ENCODE results near the gene TRABD2B. TPM values are rescaled to one million over a fixed set of nuclear protein-coding genes. Genes with fewer than 3 reads are reported as not detected.

The TRABD2B gene
- total RNA-seq, 1 experiment from 2014 or later, result 0.05 TPM

GRCh38 chr1:47776667-47777131 is 220.5 kb downstream of the TRABD2B start:
- ChIA-PET POLR2A (no interaction called here), CTCF (no interaction called here), RAD21 (ENCODE audit: low non-redundant PET in 1 of 2, low total read pairs in 2 of 2, uncharacterized antibody in 2 of 2, unreplicated experiment in 2 of 2) (no interaction called here)
- H4K20me1 ChIP-seq (ENCODE audit: insufficient read depth), result no peaks in the 10 kb centered on the region
- TF ChIP-seq CBX3 (IDR thresholded peaks at IDR 0.05; ENCODE audit: low read depth) (no peak), ZBTB33 (IDR thresholded peaks at IDR 0.05; ENCODE audit: extremely low read depth, insufficient replicate concordance, low read length) (no peak)
- H3K27me3 ChIP-seq (ENCODE audit: insufficient read depth, low read length), result no peaks in the 10 kb centered on the region
- H3K4me3 ChIP-seq (replicated peaks in 1 of 2; ENCODE audit: low read depth in 1 of 2, low read length in 2 of 2), result no peak overlapping the region
- H3K9me2 ChIP-seq (ENCODE audit: insufficient read depth), result no peaks in the 10 kb centered on the region
- H3K27ac ChIP-seq (ENCODE audit: low read depth, low read length), result no peak overlapping the region
- no peak for ATAC-seq
- no peak overlapping the region for H2AFZ ChIP-seq (ENCODE audit: low read depth, low read length, poor library complexity, severe bottlenecking)
- H3K36me3 ChIP-seq (ENCODE audit: control insufficient read depth in 1 of 2, insufficient read depth in 2 of 2, low read length in 2 of 2), result no peaks in the 10 kb centered on the region
- intact Hi-C loops (cut with micrococcal nuclease), result no loop called here
- no peak overlapping the region for H3K9ac ChIP-seq (ENCODE audit: low read length)
- no peak overlapping the region for H3K4me2 ChIP-seq (ENCODE audit: low read length)
- H3K4me1 ChIP-seq (ENCODE audit: control insufficient read depth in 1 of 2, insufficient read depth in 2 of 2, low read length in 2 of 2), result no peaks in the 10 kb centered on the region
- no peaks in the 10 kb centered on the region for H3K9me3 ChIP-seq (ENCODE audit: control insufficient read depth in 1 of 2, insufficient read depth in 1 of 2, low read depth in 1 of 2, low read length in 2 of 2)
- BruUV-seq (replicated peaks), result no TSS peak
- DNase-seq (ENCODE audit: low read depth, low spot score), result no peak
- H3K79me2 ChIP-seq (ENCODE audit: insufficient read depth, low read length), result no peaks in the 10 kb centered on the region

DNA sequence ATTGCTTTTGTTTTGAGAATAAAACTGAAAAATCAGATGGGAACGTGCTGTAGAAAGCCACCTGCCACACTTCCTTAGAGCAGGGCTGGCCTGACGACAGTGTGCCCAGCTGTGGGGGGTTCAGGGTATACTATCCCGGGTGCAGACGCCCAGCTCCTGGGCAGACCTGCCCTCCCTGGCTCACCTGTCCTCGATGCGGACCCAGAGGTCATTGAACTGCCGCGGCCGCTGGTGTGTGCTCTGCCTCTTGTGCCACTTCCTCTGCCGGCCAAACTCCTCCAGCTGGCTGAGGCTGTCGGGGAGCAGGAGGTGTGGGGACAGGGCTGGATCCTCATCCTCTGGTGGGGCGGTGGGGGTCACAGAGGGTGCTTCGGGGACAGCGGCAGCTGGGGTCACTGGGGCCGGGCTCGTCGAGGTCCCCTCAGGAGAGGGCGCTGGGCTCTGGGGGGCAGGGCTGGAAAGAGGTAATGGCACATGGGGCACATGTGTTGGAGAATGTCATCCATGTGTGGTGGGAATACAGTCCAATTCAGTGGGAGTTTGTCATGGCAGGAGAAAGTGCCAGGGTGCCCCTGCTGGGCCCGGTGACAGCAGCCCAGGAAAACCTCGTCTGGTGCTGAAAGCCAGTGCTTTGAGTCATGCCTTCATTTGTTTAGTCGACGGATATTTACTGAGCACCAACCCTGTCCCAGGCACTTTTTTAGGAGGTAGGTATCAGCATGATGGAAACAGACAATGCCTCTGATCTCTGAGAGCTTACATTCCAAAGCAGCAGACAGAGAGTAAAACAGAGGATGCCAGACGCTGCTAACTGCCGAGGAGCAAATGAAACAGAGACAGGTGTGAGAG is 222.0 kb downstream of the TRABD2B start:
- CTCF ChIA-PET, result no interaction called here
- H3K9ac ChIP-seq (ENCODE audit: low read length), result no peak overlapping the region

More for the DNA sequence above, 222.0 kb downstream of the TRABD2B start:
- H3K27me3 ChIP-seq (ENCODE audit: insufficient read depth, low read length), result no peaks in the 10 kb centered on the region
- no peaks in the 10 kb centered on the region for H3K9me2 ChIP-seq (ENCODE audit: insufficient read depth)
- BruUV-seq (replicated peaks), result no TSS peak
- H4K20me1 ChIP-seq (ENCODE audit: insufficient read depth), result no peaks in the 10 kb centered on the region
- no peak overlapping the region for H3K27ac ChIP-seq (ENCODE audit: low read depth, low read length)
- no peaks in the 10 kb centered on the region for H3K79me2 ChIP-seq (ENCODE audit: insufficient read depth, low read length)
- TF ChIP-seq, protein P1, sequence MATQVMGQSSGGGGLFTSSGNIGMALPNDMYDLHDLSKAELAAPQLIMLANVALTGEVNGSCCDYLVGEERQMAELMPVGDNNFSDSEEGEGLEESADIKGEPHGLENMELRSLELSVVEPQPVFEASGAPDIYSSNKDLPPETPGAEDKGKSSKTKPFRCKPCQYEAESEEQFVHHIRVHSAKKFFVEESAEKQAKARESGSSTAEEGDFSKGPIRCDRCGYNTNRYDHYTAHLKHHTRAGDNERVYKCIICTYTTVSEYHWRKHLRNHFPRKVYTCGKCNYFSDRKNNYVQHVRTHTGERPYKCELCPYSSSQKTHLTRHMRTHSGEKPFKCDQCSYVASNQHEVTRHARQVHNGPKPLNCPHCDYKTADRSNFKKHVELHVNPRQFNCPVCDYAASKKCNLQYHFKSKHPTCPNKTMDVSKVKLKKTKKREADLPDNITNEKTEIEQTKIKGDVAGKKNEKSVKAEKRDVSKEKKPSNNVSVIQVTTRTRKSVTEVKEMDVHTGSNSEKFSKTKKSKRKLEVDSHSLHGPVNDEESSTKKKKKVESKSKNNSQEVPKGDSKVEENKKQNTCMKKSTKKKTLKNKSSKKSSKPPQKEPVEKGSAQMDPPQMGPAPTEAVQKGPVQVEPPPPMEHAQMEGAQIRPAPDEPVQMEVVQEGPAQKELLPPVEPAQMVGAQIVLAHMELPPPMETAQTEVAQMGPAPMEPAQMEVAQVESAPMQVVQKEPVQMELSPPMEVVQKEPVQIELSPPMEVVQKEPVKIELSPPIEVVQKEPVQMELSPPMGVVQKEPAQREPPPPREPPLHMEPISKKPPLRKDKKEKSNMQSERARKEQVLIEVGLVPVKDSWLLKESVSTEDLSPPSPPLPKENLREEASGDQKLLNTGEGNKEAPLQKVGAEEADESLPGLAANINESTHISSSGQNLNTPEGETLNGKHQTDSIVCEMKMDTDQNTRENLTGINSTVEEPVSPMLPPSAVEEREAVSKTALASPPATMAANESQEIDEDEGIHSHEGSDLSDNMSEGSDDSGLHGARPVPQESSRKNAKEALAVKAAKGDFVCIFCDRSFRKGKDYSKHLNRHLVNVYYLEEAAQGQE (IDR thresholded peaks at IDR 0.05; ENCODE audit: low read depth), result no peak
- TF ChIP-seq SIN3A (IDR thresholded peaks at IDR 0.05; ENCODE audit: low read depth) (no peak), CBX3 (IDR thresholded peaks at IDR 0.05; ENCODE audit: low read depth) (no peak), CTCF (IDR thresholded peaks at IDR 0.05 in 2 of 3, conservative IDR thresholded peaks at IDR 0.05 in 1 of 3; ENCODE audit: borderline replicate concordance in 1 of 3, insufficient read depth in 1 of 3, low read depth in 2 of 3, low read length in 2 of 3) (no peak), RAD21 (IDR thresholded peaks at IDR 0.05; ENCODE audit: low read depth) (no peak), YY1 (IDR thresholded peaks at IDR 0.05; ENCODE audit: extremely low read depth, insufficient replicate concordance, low read depth, low read length) (no peak)
- no peak overlapping the region for H2AFZ ChIP-seq (ENCODE audit: low read depth, low read length, poor library complexity, severe bottlenecking)
- ChIA-PET POLR2A (no interaction called here), RAD21 (ENCODE audit: low non-redundant PET in 1 of 2, low total read pairs in 2 of 2, uncharacterized antibody in 2 of 2, unreplicated experiment in 2 of 2) (interaction anchor here in 1 of 2 experiments (0.7 kb wide), 1 partner anchor 428 kb away, joined by 3 read pairs; no protein-coding TSS in a partner anchor)
- H3K4me1 ChIP-seq (ENCODE audit: control insufficient read depth in 1 of 2, insufficient read depth in 2 of 2, low read length in 2 of 2), result no peaks in the 10 kb centered on the region
- no peak overlapping the region for H3K4me3 ChIP-seq (replicated peaks in 1 of 2; ENCODE audit: low read depth in 1 of 2, low read length in 2 of 2)
- H3K4me2 ChIP-seq (ENCODE audit: low read length), result no peak overlapping the region
- ATAC-seq (no peak), DNase-seq (ENCODE audit: low read depth, low spot score) (no peak)
- intact Hi-C loops (cut with micrococcal nuclease), result no loop called here
- no peaks in the 10 kb centered on the region for H3K36me3 ChIP-seq (ENCODE audit: control insufficient read depth in 1 of 2, insufficient read depth in 2 of 2, low read length in 2 of 2)
- H3K9me3 ChIP-seq (ENCODE audit: control insufficient read depth in 1 of 2, insufficient read depth in 1 of 2, low read depth in 1 of 2, low read length in 2 of 2), result no peaks in the 10 kb centered on the region

Measured in HCT116 (cell line).